ENCODE results near the gene PEAR1. TPM values are rescaled to one million over a fixed set of nuclear protein-coding genes. Genes with fewer than 3 reads are reported as not detected.

The PEAR1 gene
- polyA plus RNA-seq, 1 of the 3 experiments (the other 2 are of a cell fraction): 1.2 TPM

- TF ChIP-seq, protein P1, sequence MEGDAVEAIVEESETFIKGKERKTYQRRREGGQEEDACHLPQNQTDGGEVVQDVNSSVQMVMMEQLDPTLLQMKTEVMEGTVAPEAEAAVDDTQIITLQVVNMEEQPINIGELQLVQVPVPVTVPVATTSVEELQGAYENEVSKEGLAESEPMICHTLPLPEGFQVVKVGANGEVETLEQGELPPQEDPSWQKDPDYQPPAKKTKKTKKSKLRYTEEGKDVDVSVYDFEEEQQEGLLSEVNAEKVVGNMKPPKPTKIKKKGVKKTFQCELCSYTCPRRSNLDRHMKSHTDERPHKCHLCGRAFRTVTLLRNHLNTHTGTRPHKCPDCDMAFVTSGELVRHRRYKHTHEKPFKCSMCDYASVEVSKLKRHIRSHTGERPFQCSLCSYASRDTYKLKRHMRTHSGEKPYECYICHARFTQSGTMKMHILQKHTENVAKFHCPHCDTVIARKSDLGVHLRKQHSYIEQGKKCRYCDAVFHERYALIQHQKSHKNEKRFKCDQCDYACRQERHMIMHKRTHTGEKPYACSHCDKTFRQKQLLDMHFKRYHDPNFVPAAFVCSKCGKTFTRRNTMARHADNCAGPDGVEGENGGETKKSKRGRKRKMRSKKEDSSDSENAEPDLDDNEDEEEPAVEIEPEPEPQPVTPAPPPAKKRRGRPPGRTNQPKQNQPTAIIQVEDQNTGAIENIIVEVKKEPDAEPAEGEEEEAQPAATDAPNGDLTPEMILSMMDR (IDR thresholded peaks at IDR 0.05): no peak
- TF ChIP-seq POLR2AphosphoS5 (IDR thresholded peaks at IDR 0.05; ENCODE audit: low read depth, low read length) (no peak), RCOR1 (IDR thresholded peaks at IDR 0.05; ENCODE audit: low read length) (peak; percentile 85), GABPA (IDR thresholded peaks at IDR 0.05; ENCODE audit: low read depth) (no peak), ELF1 (IDR thresholded peaks at IDR 0.05) (no peak), IRF3 (IDR thresholded peaks at IDR 0.05; ENCODE audit: low read depth, low read length) (no peak), TAF1 (IDR thresholded peaks at IDR 0.05; ENCODE audit: borderline replicate concordance, low read depth, low read length) (no peak), JUND (IDR thresholded peaks at IDR 0.05) (no peak), MAX (IDR thresholded peaks at IDR 0.05; ENCODE audit: low read depth) (no peak)
These were observed 41.1 kb upstream of the PEAR1 start (continued) for GRCh38 chr1:156852418-156852874.

DNA sequence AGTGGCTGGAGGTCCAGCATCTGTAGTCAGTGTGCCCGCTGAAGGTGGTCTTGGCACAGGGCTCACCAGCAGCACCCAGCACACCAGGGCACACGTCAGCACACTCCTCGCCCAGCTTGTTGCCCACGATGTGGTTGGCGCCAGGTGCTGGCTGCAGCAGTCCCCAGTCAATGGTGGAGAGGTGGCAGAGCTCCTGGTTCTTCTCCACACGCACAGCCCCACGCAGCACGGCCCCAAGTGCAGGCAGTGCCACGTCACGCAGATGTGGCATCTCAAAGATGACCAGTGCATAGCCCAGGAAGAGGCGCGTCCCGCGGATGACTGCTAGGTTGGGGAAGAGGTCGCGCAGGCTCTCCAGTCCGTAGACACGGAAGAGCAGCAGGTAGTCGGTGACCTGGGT lies 39.8 kb upstream of the PEAR1 start:
- Histone ChIP-seq H3K27ac (ENCODE audit: low read depth in 2 of 2, low read length in 1 of 2) (peak overlapping the region in 1 of 2 experiments; percentile 94; a peak in 1 of 4 replicates), H3K27me3 (ENCODE audit: insufficient read depth) (peaks cover 11% of the 10 kb centered on the region; the same call in 1 of the 2 replicates), H3K9me2 (no peaks in the 10 kb centered on the region), H3K4me3 (ENCODE audit: low read depth in 2 of 2, low read length in 1 of 2) (no peak overlapping the region), H4K20me1 (ENCODE audit: insufficient read depth) (no peaks in the 10 kb centered on the region), H3K9ac (no peak overlapping the region), H2AFZ (ENCODE audit: low read depth) (no peak overlapping the region), H3K4me1 (ENCODE audit: control insufficient read depth in 1 of 2, insufficient read depth in 2 of 2, low read depth in 1 of 2, low read length in 1 of 2) (peaks cover 0 to 58% of the 10 kb centered on the region in 2 experiments; a peak in 3 of 4 replicates), H3K4me2 (no peak overlapping the region), H3K36me3 (replicated peaks in 1 of 2; ENCODE audit: control insufficient read depth in 1 of 2, insufficient read depth in 2 of 2, low read length in 1 of 2) (no peaks in the 10 kb centered on the region), H3F3A (replicated peaks; ENCODE audit: insufficient read depth) (no peaks in the 10 kb centered on the region), H3K79me2 (ENCODE audit: insufficient read depth) (no peaks in the 10 kb centered on the region), H3K9me3 (no peaks in the 10 kb centered on the region)
- TF ChIP-seq IRF3 (IDR thresholded peaks at IDR 0.05; ENCODE audit: low read depth, low read length): no peak
- ChIA-PET CTCF (interaction anchor here (1.2 to 18.0 kb wide), 5 partner anchors 18 to 147 kb away, joined by 4 to 566 read pairs (median 10); no protein-coding TSS in a partner anchor), POLR2A (no interaction called here)
- WGBS (ENCODE audit: low lambda C conversion rate): 98% methylated on average over 7 of the region's 19 CpGs
- no peak for DNase-seq

- Histone ChIP-seq H3K27me3 (ENCODE audit: insufficient read depth) (peaks cover 12% of the 10 kb centered on the region), H3K36me3 (replicated peaks in 1 of 2; ENCODE audit: control insufficient read depth in 1 of 2, insufficient read depth in 2 of 2, low read length in 1 of 2) (no peaks in the 10 kb centered on the region)
- POLR2A ChIA-PET: no interaction called here
These were observed 38.9 kb upstream of the PEAR1 start for GRCh38 chr1:156854634-156855033.

More at GRCh38 chr1:156854634-156855033, 38.9 kb upstream of the PEAR1 start:
- WGBS (ENCODE audit: low lambda C conversion rate): 65% methylated on average over 3 of the region's 3 CpGs
- Histone ChIP-seq H3K9ac (no peak overlapping the region), H3K27ac (ENCODE audit: low read depth in 2 of 2, low read length in 1 of 2) (no peak overlapping the region), H3K79me2 (ENCODE audit: insufficient read depth) (no peaks in the 10 kb centered on the region), H3K4me2 (no peak overlapping the region), H3K9me3 (no peaks in the 10 kb centered on the region), H3K9me2 (no peaks in the 10 kb centered on the region), H2AFZ (ENCODE audit: low read depth) (no peak overlapping the region), H3K4me3 (ENCODE audit: low read depth in 2 of 2, low read length in 1 of 2) (no peak overlapping the region), H3K4me1 (ENCODE audit: control insufficient read depth in 1 of 2, insufficient read depth in 2 of 2, low read depth in 1 of 2, low read length in 1 of 2) (peaks cover 0 to 67% of the 10 kb centered on the region in 2 experiments; a peak in 3 of 4 replicates), H4K20me1 (ENCODE audit: insufficient read depth) (no peaks in the 10 kb centered on the region), H3F3A (replicated peaks; ENCODE audit: insufficient read depth) (no peaks in the 10 kb centered on the region)
- DNase-seq: no peak
- TF ChIP-seq JUND (IDR thresholded peaks at IDR 0.05) (no peak), GATA2 (CRISPR knock-in tag; IDR thresholded peaks at IDR 0.05) (no peak), FOSL2 (IDR thresholded peaks at IDR 0.05; ENCODE audit: borderline replicate concordance, low read depth) (no peak), EP300 (IDR thresholded peaks at IDR 0.05; ENCODE audit: borderline replicate concordance in 1 of 2, low read depth in 1 of 2, low read length in 1 of 2) (no peak), TCF12 (IDR thresholded peaks at IDR 0.05) (no peak), CHD2 (IDR thresholded peaks at IDR 0.05; ENCODE audit: low read length, partially characterized antibody) (no peak), SIN3A (IDR thresholded peaks at IDR 0.05; ENCODE audit: borderline replicate concordance, low read depth, low read length) (no peak), MXI1 (IDR thresholded peaks at IDR 0.05; ENCODE audit: low read depth, low read length) (no peak)
- TF ChIP-seq, protein P2, sequence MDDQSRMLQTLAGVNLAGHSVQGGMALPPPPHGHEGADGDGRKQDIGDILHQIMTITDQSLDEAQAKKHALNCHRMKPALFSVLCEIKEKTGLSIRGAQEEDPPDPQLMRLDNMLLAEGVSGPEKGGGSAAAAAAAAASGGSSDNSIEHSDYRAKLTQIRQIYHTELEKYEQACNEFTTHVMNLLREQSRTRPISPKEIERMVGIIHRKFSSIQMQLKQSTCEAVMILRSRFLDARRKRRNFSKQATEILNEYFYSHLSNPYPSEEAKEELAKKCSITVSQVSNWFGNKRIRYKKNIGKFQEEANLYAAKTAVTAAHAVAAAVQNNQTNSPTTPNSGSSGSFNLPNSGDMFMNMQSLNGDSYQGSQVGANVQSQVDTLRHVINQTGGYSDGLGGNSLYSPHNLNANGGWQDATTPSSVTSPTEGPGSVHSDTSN (IDR thresholded peaks at IDR 0.05): no peak
- TF ChIP-seq, protein P3, sequence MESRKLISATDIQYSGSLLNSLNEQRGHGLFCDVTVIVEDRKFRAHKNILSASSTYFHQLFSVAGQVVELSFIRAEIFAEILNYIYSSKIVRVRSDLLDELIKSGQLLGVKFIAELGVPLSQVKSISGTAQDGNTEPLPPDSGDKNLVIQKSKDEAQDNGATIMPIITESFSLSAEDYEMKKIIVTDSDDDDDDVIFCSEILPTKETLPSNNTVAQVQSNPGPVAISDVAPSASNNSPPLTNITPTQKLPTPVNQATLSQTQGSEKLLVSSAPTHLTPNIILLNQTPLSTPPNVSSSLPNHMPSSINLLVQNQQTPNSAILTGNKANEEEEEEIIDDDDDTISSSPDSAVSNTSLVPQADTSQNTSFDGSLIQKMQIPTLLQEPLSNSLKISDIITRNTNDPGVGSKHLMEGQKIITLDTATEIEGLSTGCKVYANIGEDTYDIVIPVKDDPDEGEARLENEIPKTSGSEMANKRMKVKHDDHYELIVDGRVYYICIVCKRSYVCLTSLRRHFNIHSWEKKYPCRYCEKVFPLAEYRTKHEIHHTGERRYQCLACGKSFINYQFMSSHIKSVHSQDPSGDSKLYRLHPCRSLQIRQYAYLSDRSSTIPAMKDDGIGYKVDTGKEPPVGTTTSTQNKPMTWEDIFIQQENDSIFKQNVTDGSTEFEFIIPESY (IDR thresholded peaks at IDR 0.05; ENCODE audit: borderline replicate concordance, low read depth): no peak
- CTCF ChIA-PET: interaction anchor here (1.2 to 18.0 kb wide), 6 partner anchors 19 to 128 kb away, joined by 4 to 566 read pairs (median 57); partner anchors contain the start of genes ISG20L2 and METTL25B
